OCI-LY7 (cell line): ENCODE measurements around the gene MISFA.

Experiments used
- CTCF ChIP-seq: fragments of 200-600 bp; sonication (generic); conservative IDR thresholded peaks from 2 replicates; pipeline ENCODE4 v1.5.1; 2014; ENCODE audit warnings: mild to moderate bottlenecking, antibody characterized with exemption, low read length, moderate library complexity, mixed read lengths
- EZH2phosphoT487 ChIP-seq: fragments of 200-600 bp; sonication (generic); IDR thresholded peaks from 2 replicates; pipeline ENCODE4 v1.6.1; 2018; ENCODE audit warnings: low read depth, borderline replicate concordance, mild to moderate bottlenecking, mixed run types, antibody characterized with exemption, low read length, moderate library complexity, mixed read lengths

- TF ChIP-seq CTCF (no peak), EZH2phosphoT487 (no peak)
Measured at GRCh38 chr11:18563090-18563730, 36.4 kb upstream of the MISFA start.
